Fibroblast of lung (primary cell): ENCODE results near the gene ERCC6L2. TPM values are rescaled to one million over a fixed set of nuclear protein-coding genes. Genes with fewer than 3 reads are reported as not detected.

Source experiments
- DNase-seq, 2 donors: peaks; one replicate each; pipeline versions ENCODE4 v3.0.0 to v3.0.0-alpha.2; 2010; ENCODE audit warnings: low read depth in 2 of 2
- H2AFZ ChIP-seq: 2 replicates; pipeline ENCODE4 v1.5.1; 2012; ENCODE audit warnings: low read length, control low read depth, inconsistent platforms
- H3K27ac ChIP-seq: 2 replicates; pipeline ENCODE4 v1.5.1; 2011; ENCODE audit warnings: low read length, control low read depth; ENCODE audit not compliant: insufficient read depth
- H3K27me3 ChIP-seq: 2 replicates; pipeline ENCODE4 v1.5.1; 2011; ENCODE audit warnings: mild to moderate bottlenecking, low read length; ENCODE audit not compliant: control insufficient read depth, insufficient read depth
- H3K36me3 ChIP-seq: 2 replicates; pipeline ENCODE4 v1.5.1; 2011; ENCODE audit warnings: low read length; ENCODE audit not compliant: control insufficient read depth, insufficient read depth
- H3K4me1 ChIP-seq: 2 replicates; pipeline ENCODE4 v1.5.1; 2011; ENCODE audit warnings: low read length; ENCODE audit not compliant: control insufficient read depth, insufficient read depth; ENCODE audit errors: extremely low read depth
- H3K4me2 ChIP-seq: 2 replicates; pipeline ENCODE4 v1.5.1; 2011; ENCODE audit warnings: low read length, control low read depth; ENCODE audit not compliant: insufficient read depth; ENCODE audit errors: extremely low read depth
- H3K4me3 ChIP-seq, 4 experiments: fragments of 200-600 bp in 1 of 4; sonication (generic) in 1 of 4; replicated peaks in 1 of 4; 2 replicates each; pipeline ENCODE4 v1.5.1; 2011 to 2016; ENCODE audit warnings: low read length in 4 of 4, low read depth in 3 of 4, mild to moderate bottlenecking in 3 of 4, control low read depth in 2 of 4, inconsistent platforms in 1 of 4, mixed read lengths in 1 of 4; ENCODE audit not compliant: insufficient read depth in 1 of 4; ENCODE audit errors: control extremely low read depth in 1 of 4
- H3K79me2 ChIP-seq: 2 replicates; pipeline ENCODE4 v1.5.1; 2012; ENCODE audit warnings: mild to moderate bottlenecking, low read length, inconsistent platforms; ENCODE audit not compliant: control insufficient read depth, insufficient read depth
- H3K9ac ChIP-seq: 2 replicates; pipeline ENCODE4 v1.5.1; 2011; ENCODE audit warnings: mild to moderate bottlenecking, low read length, control low read depth; ENCODE audit not compliant: insufficient read depth
- H3K9me3 ChIP-seq: 2 replicates; pipeline ENCODE4 v1.5.1; 2012; ENCODE audit warnings: low read depth, low read length; ENCODE audit not compliant: control insufficient read depth, insufficient read depth
- H4K20me1 ChIP-seq: 2 replicates; pipeline ENCODE4 v1.5.1; 2011; ENCODE audit warnings: low read length; ENCODE audit not compliant: control insufficient read depth, insufficient read depth; ENCODE audit errors: extremely low read depth
- CTCF ChIP-seq, 2 donors: IDR thresholded peaks in 1 of 2; conservative IDR thresholded peaks in 1 of 2; 1 replicate in 1 of 2; 2 replicates in 1 of 2; pipeline ENCODE4 v1.5.1; 2011 to 2012; ENCODE audit warnings: low read length in 2 of 2, control low read depth in 1 of 2, inconsistent platforms in 1 of 2, low read depth in 1 of 2, mild to moderate bottlenecking in 1 of 2
- EZH2 ChIP-seq: IDR thresholded peaks from 2 replicates; pipeline ENCODE4 v1.5.1; 2012; ENCODE audit warnings: low read length, control low read depth, mild to moderate bottlenecking; ENCODE audit errors: missing control alignments
- polyA plus RNA-seq, 2 donors: library from polyadenylated mRNA; depleted of rRNA in 1 of 2; stranded (reverse) in 1 of 2; unstranded in 1 of 2; fragments of >200 nt; gene quantifications; 2 replicates each; pipeline ENCODE4 v1.2.1, GENCODE V29; 2011 to 2012; ENCODE audit warnings: missing spikeins in 1 of 2
- total RNA-seq: library from RNA; depleted of rRNA; stranded (reverse); fragments of >200 nt; gene quantifications from 2 replicates; pipeline ENCODE4 v1.2.1, GENCODE V29; 2014

The ERCC6L2 gene
- total and polyA plus RNA-seq, 2 donors (not counting 1 experiment from before 2014, with no cell fraction given) = 45.0 to 117 TPM

- H3K36me3 ChIP-seq = peaks cover 4% of the 10 kb centered on the region
- H3K4me1 ChIP-seq = no peaks in the 10 kb centered on the region
- no peak overlapping the region for H3K4me3 ChIP-seq
- peak in 1 of 2 donors; percentile 44 for DNase-seq
- H3K9me3 ChIP-seq = no peaks in the 10 kb centered on the region
- no peak overlapping the region for H3K27ac ChIP-seq
- TF ChIP-seq EZH2 (no peak), CTCF (conservative IDR thresholded peaks at IDR 0.05 in 1 of 2, IDR thresholded peaks at IDR 0.05 in 1 of 2; ENCODE audit: low read depth in 1 of 2, low read length in 2 of 2) (no peak)
- no peaks in the 10 kb centered on the region for H3K27me3 ChIP-seq
- H3K79me2 ChIP-seq = no peaks in the 10 kb centered on the region
- no peak overlapping the region for H2AFZ ChIP-seq
- H3K4me2 ChIP-seq = no peak overlapping the region
- H4K20me1 ChIP-seq = no peaks in the 10 kb centered on the region
- H3K9ac ChIP-seq = no peak overlapping the region
Observed at GRCh38 chr9:96008502-96009222, 133.2 kb downstream of the ERCC6L2 start.

GRCh38 chr9:96009223-96009602 lies 133.7 kb downstream of the ERCC6L2 start:
- no peaks in the 10 kb centered on the region for H3K4me1 ChIP-seq
- H3K27me3 ChIP-seq = no peaks in the 10 kb centered on the region
- no peak for DNase-seq
- peaks cover 4% of the 10 kb centered on the region for H3K36me3 ChIP-seq
- H3K9ac ChIP-seq = no peak overlapping the region
- no peak for TF ChIP-seq CTCF (conservative IDR thresholded peaks at IDR 0.05 in 1 of 2, IDR thresholded peaks at IDR 0.05 in 1 of 2; ENCODE audit: low read depth in 1 of 2, low read length in 2 of 2)
- TF ChIP-seq EZH2 = no peak
- no peak overlapping the region for H3K4me3 ChIP-seq
- no peaks in the 10 kb centered on the region for H4K20me1 ChIP-seq
- no peak overlapping the region for H3K27ac ChIP-seq
- no peak overlapping the region for H3K4me2 ChIP-seq
- no peak overlapping the region for H2AFZ ChIP-seq
- H3K79me2 ChIP-seq = no peaks in the 10 kb centered on the region
- no peaks in the 10 kb centered on the region for H3K9me3 ChIP-seq

- peak; percentile 43 to 48 for DNase-seq
- H3K4me1 ChIP-seq = no peaks in the 10 kb centered on the region
- H4K20me1 ChIP-seq = no peaks in the 10 kb centered on the region
- H3K36me3 ChIP-seq = peaks cover 4% of the 10 kb centered on the region
- H3K9ac ChIP-seq = no peak overlapping the region
- no peak overlapping the region for H3K4me3 ChIP-seq
- H3K27me3 ChIP-seq = no peaks in the 10 kb centered on the region
- H3K9me3 ChIP-seq = no peaks in the 10 kb centered on the region
- TF ChIP-seq CTCF (conservative IDR thresholded peaks at IDR 0.05 in 1 of 2, IDR thresholded peaks at IDR 0.05 in 1 of 2; ENCODE audit: low read depth in 1 of 2, low read length in 2 of 2) (no peak), EZH2 (no peak)
- H3K4me2 ChIP-seq = no peak overlapping the region
- H2AFZ ChIP-seq = no peak overlapping the region
- no peak overlapping the region for H3K27ac ChIP-seq
- H3K79me2 ChIP-seq = no peaks in the 10 kb centered on the region
Observed at GRCh38 chr9:96009690-96010472, 134.4 kb downstream of the ERCC6L2 start.
